ENCODE results near the gene MBNL2. TPM values are rescaled to one million over a fixed set of nuclear protein-coding genes. Genes with fewer than 3 reads are reported as not detected.

The MBNL2 gene
- total RNA-seq, 2 experiments from 2014 or later = 17.2 to 17.9 TPM

- Mint-ChIP-seq H3K4me1 (peaks cover 2% of the 10 kb centered on the region), H3K27ac (no peak overlapping the region), H3K36me3 (peaks cover 5% of the 10 kb centered on the region), H3K27me3 (no peaks in the 10 kb centered on the region), H3K9me3 (no peaks in the 10 kb centered on the region), H3K4me3 (no peak overlapping the region)
- ATAC-seq (ENCODE audit: low read depth) = no peak
- POLR2A ChIA-PET = no interaction called here
- no peak for DNase-seq
Observed at GRCh38 chr13:97283888-97284287, 61.8 kb downstream of the MBNL2 start.

- H3K27ac Mint-ChIP-seq = no peak overlapping the region
- DNase-seq = no peak
- H3K9me3 Mint-ChIP-seq = no peaks in the 10 kb centered on the region
- H3K4me1 Mint-ChIP-seq = peaks cover 2% of the 10 kb centered on the region
- peaks cover 5% of the 10 kb centered on the region for H3K36me3 Mint-ChIP-seq
- POLR2A ChIA-PET = no interaction called here
- no peak overlapping the region for H3K4me3 Mint-ChIP-seq
- ATAC-seq (ENCODE audit: low read depth) = no peak
- H3K27me3 Mint-ChIP-seq = no peaks in the 10 kb centered on the region
Observed at GRCh38 chr13:97284558-97284957, 62.4 kb downstream of the MBNL2 start.

GRCh38 chr13:97285221-97285955 lies 63.3 kb downstream of the MBNL2 start:
- Mint-ChIP-seq H3K27me3 (no peaks in the 10 kb centered on the region), H3K27ac (no peak overlapping the region), H3K36me3 (peaks cover 5% of the 10 kb centered on the region), H3K4me1 (peaks cover 2% of the 10 kb centered on the region), H3K4me3 (no peak overlapping the region), H3K9me3 (no peaks in the 10 kb centered on the region)
- POLR2A ChIA-PET = no interaction called here
- no peak for DNase-seq
- no peak for ATAC-seq (ENCODE audit: low read depth)

GRCh38 chr13:97286317-97287046 lies 64.3 kb downstream of the MBNL2 start:
- Mint-ChIP-seq H3K36me3 (peaks cover 3% of the 10 kb centered on the region), H3K9me3 (peaks cover 1% of the 10 kb centered on the region), H3K27ac (no peak overlapping the region), H3K4me1 (peaks cover 5% of the 10 kb centered on the region), H3K27me3 (peaks cover 2% of the 10 kb centered on the region), H3K4me3 (no peak overlapping the region)
- POLR2A ChIA-PET = no interaction called here
- no peak for DNase-seq
- no peak for ATAC-seq (ENCODE audit: low read depth)

DNA sequence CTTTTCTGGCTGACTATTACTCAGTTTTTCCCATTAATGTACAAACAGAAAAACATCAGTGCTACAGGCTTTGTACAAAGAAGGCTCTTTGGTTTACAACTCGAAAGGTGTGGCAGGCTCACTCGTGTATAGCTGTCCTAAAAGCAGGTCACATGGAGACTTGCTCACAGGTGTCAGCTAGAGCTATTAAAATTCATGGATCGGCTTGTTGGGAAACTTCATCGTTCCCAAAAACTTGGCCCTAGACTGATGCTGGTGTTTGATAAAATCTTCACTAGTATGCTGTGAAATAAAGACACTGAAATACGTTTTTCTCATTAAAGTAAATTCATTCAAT lies 64.9 kb downstream of the MBNL2 start:
- POLR2A ChIA-PET = no interaction called here

GRCh38 chr13:97288486-97288900 lies 66.4 kb downstream of the MBNL2 start:
- no peak overlapping the region for H3K27ac Mint-ChIP-seq
- ATAC-seq (ENCODE audit: low read depth) = no peak
- H3K4me3 Mint-ChIP-seq = no peak overlapping the region
- peaks cover 1% of the 10 kb centered on the region for H3K9me3 Mint-ChIP-seq
- no peak for DNase-seq
- peaks cover 5% of the 10 kb centered on the region for H3K4me1 Mint-ChIP-seq
- peaks cover 2% of the 10 kb centered on the region for H3K27me3 Mint-ChIP-seq
- peaks cover 3% of the 10 kb centered on the region for H3K36me3 Mint-ChIP-seq
- POLR2A ChIA-PET = no interaction called here

More for the DNA sequence above, 64.9 kb downstream of the MBNL2 start:
- no peak overlapping the region for H3K27ac Mint-ChIP-seq
- H3K27me3 Mint-ChIP-seq = peaks cover 2% of the 10 kb centered on the region
- H3K36me3 Mint-ChIP-seq = peaks cover 3% of the 10 kb centered on the region
- H3K4me1 Mint-ChIP-seq = peaks cover 5% of the 10 kb centered on the region
- H3K9me3 Mint-ChIP-seq = peaks cover 1% of the 10 kb centered on the region
- H3K4me3 Mint-ChIP-seq = no peak overlapping the region
- DNase-seq = no peak
- ATAC-seq (ENCODE audit: low read depth) = no peak

GRCh38 chr13:97289514-97290298 lies 67.6 kb downstream of the MBNL2 start:
- POLR2A ChIA-PET = no interaction called here
- H3K4me1 Mint-ChIP-seq = peaks cover 5% of the 10 kb centered on the region
- H3K9me3 Mint-ChIP-seq = peaks cover 1% of the 10 kb centered on the region
- peaks cover 3% of the 10 kb centered on the region for H3K36me3 Mint-ChIP-seq
- H3K27me3 Mint-ChIP-seq = peaks cover 2% of the 10 kb centered on the region
- no peak overlapping the region for H3K27ac Mint-ChIP-seq
- H3K4me3 Mint-ChIP-seq = no peak overlapping the region
- DNase-seq (no peak), ATAC-seq (ENCODE audit: low read depth) (no peak)

GRCh38 chr13:97295283-97296182 lies 73.4 kb downstream of the MBNL2 start:
- DNase-seq = no peak
- no peak for ATAC-seq (ENCODE audit: low read depth)
- Mint-ChIP-seq H3K9me3 (peaks cover 2% of the 10 kb centered on the region), H3K4me1 (peaks cover 6% of the 10 kb centered on the region), H3K4me3 (no peak overlapping the region), H3K27me3 (peaks cover 2% of the 10 kb centered on the region), H3K27ac (no peak overlapping the region), H3K36me3 (peaks cover 3% of the 10 kb centered on the region)
- POLR2A ChIA-PET = no interaction called here

- Mint-ChIP-seq H3K9me3 (peaks cover 1% of the 10 kb centered on the region), H3K4me3 (no peak overlapping the region), H3K4me1 (peaks cover 2% of the 10 kb centered on the region), H3K27ac (no peak overlapping the region), H3K36me3 (peaks cover 1% of the 10 kb centered on the region), H3K27me3 (no peaks in the 10 kb centered on the region)
- POLR2A ChIA-PET = no interaction called here
- DNase-seq (no peak), ATAC-seq (ENCODE audit: low read depth) (no peak)
Observed at GRCh38 chr13:97296740-97297139, 74.6 kb downstream of the MBNL2 start.

GRCh38 chr13:97298816-97299215 lies 76.7 kb downstream of the MBNL2 start:
- H3K9me3 Mint-ChIP-seq = peaks cover 1% of the 10 kb centered on the region

DNA sequence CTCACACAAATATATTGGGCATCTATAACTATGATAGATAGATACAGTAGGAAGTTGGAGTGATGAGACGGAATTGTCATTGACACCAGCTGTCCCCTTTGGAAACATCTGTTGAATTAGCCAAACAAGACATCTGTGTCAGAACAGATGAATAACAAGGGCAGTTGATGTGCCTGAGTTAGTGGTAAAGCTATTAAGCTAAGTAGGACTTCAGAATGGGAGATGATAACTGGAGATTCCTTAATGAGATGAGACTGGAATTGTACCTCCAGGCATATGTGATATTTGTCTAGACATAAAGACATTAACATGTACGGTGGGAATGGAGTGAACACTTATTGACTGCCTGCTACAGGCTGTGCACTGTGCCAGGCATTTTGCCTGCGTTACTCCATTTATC lies 78.7 kb downstream of the MBNL2 start:
- POLR2A ChIA-PET = no interaction called here
- H3K4me1 Mint-ChIP-seq = peaks cover 2% of the 10 kb centered on the region
- H3K9me3 Mint-ChIP-seq = peaks cover 1% of the 10 kb centered on the region
- ATAC-seq (ENCODE audit: low read depth) (no peak), DNase-seq (no peak)
- no peak overlapping the region for H3K27ac Mint-ChIP-seq
- H3K27me3 Mint-ChIP-seq = no peaks in the 10 kb centered on the region
- no peak overlapping the region for H3K4me3 Mint-ChIP-seq
- peaks cover 1% of the 10 kb centered on the region for H3K36me3 Mint-ChIP-seq

More at GRCh38 chr13:97298816-97299215, 76.7 kb downstream of the MBNL2 start:
- Mint-ChIP-seq H3K4me3 (no peak overlapping the region), H3K27ac (no peak overlapping the region), H3K4me1 (peaks cover 2% of the 10 kb centered on the region), H3K27me3 (no peaks in the 10 kb centered on the region), H3K36me3 (peaks cover 1% of the 10 kb centered on the region)
- no peak for ATAC-seq (ENCODE audit: low read depth)
- POLR2A ChIA-PET = no interaction called here
- DNase-seq = no peak

DNA sequence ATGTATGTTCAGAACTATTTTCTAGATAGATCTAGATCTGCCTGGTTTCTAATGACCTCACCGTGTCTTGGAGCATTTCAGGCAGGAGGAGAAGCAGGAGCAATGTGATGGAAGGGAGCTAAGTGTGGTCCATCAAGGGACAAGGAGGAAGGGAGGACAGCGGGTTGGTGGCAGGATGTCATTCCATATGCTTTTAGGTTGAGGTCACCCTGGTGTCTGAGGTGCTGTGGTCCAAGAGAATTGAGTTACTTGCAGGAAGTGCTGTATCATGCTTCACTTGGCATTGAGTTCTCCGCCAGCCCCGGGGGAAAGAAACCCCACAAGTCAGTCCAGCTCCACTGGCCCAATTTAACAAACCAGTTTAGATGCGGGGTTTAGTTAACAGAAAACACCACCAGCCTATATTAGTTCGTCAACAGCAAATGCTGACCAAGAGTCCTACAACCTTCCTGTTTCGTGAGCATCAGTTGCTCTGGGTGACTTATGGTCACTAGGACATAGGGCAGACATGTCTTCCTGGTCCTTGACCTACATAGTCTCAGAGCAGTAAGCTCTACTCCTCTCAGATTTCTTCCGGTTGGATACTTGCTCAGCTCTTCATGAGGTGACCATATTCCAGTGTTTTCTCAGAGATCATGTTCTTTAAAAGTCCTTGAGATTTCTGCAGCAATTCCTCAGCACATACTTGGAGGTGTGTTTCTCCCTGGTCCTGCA lies 79.4 kb downstream of the MBNL2 start:
- H3K27me3 Mint-ChIP-seq = no peaks in the 10 kb centered on the region
- H3K36me3 Mint-ChIP-seq = peaks cover 3% of the 10 kb centered on the region
- H3K4me1 Mint-ChIP-seq = peaks cover 2% of the 10 kb centered on the region
- H3K4me3 Mint-ChIP-seq = no peak overlapping the region
- ATAC-seq (ENCODE audit: low read depth) = no peak
- POLR2A ChIA-PET = no interaction called here
- H3K9me3 Mint-ChIP-seq = peaks cover 1% of the 10 kb centered on the region
- no peak for DNase-seq
- no peak overlapping the region for H3K27ac Mint-ChIP-seq

All from activated naive CD8-positive, alpha-beta T cell treated with anti-CD3 and anti-CD28 coated beads, Interleukin-2, amount 10 ng/mL, durations not matched to agents 7 days and 5 days (primary cell).